HUES64 (cell line): ENCODE results near the gene TRPC4AP.

Experiments used
- H3K27ac ChIP-seq: 2 replicates; pipeline ENCODE4 v1.7.0; 2013; ENCODE audit warnings: low read depth, low read length, inconsistent platforms
- H3K27me3 ChIP-seq: 2 replicates; pipeline ENCODE4 v1.6.1; 2013; ENCODE audit warnings: mild to moderate bottlenecking, low read length; ENCODE audit not compliant: insufficient read depth
- H3K36me3 ChIP-seq: 2 replicates; pipeline ENCODE4 v1.6.1; 2013; ENCODE audit warnings: mild to moderate bottlenecking, low read length; ENCODE audit not compliant: insufficient read depth
- H3K4me1 ChIP-seq: 2 replicates; pipeline ENCODE4 v1.6.1; 2013; ENCODE audit warnings: mild to moderate bottlenecking, low read length, moderate library complexity; ENCODE audit not compliant: insufficient read depth
- H3K4me3 ChIP-seq: 2 replicates; pipeline ENCODE4 v1.5.1; 2013; ENCODE audit warnings: mild to moderate bottlenecking, low read length, moderate library complexity
- H3K9ac ChIP-seq: 2 replicates; pipeline ENCODE4 v1.6.1; 2013; ENCODE audit warnings: mild to moderate bottlenecking, low read depth, low read length
- H3K9me3 ChIP-seq: 2 replicates; pipeline ENCODE4 v1.6.1; 2013; ENCODE audit warnings: low read depth, low read length; ENCODE audit not compliant: insufficient read depth
- WGBS: fragments of 150-250, 120-280 bp; methylation state at CpG from one replicate; pipeline ENCODE4 v1.1.7; 2013; ENCODE audit warnings: missing lambda C conversion rate; 5-methylcytosine and 5-hydroxymethylcytosine counted together

Gene TRPC4AP

DNA sequence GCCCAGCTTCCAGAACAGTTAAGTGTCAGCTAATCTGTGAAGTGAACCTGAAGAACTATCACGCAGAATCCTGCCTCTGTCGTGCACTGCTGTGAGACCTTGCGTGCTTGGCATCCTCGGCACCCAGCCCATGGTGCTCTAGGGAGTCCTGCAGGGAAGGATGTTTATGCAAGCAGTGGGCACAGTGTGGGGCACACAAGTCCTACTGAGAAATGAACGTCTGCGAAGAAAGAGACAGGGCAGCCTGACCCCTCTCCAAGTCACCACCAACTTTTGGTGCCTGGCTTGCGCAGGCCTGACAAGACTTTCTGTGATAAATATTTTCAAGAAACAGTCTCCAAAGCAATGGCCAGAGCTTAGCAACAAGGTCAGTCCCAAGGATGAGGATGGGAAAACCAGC, 69.0 kb downstream of the TRPC4AP start:
- H3K9ac ChIP-seq, result no peak overlapping the region
- H3K9me3 ChIP-seq, result no peaks in the 10 kb centered on the region
- no peak overlapping the region for H3K27ac ChIP-seq
- no peak overlapping the region for H3K4me3 ChIP-seq
- WGBS, result 96% methylated on average over 7 of the region's 7 CpGs
- peaks cover 85% of the 10 kb centered on the region for H3K36me3 ChIP-seq
- H3K27me3 ChIP-seq, result no peaks in the 10 kb centered on the region
- no peaks in the 10 kb centered on the region for H3K4me1 ChIP-seq

DNA sequence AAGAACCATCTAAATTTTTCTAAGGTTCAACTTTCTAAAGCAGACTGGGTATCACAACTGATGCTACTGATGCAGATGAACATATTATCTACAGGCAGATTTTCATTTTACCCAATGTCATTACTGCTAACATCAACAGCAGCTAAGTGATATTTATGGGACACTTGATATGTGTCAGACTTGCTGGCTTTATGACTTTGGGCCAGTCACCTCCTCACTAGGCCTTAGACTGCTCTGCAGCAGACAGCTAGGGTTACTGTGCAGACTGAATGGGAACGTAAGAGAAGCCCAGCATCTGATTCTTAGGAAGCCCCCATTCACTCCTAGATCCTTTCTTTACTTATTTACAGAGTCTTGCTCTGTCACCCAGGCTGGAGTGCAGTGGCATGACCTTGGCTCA, 70.8 kb downstream of the TRPC4AP start:
- no peaks in the 10 kb centered on the region for H3K4me1 ChIP-seq
- no peak overlapping the region for H3K9ac ChIP-seq
- no peak overlapping the region for H3K27ac ChIP-seq
- 100% methylated on average over 1 of the region's 1 CpG for WGBS
- no peaks in the 10 kb centered on the region for H3K9me3 ChIP-seq
- peaks cover 89% of the 10 kb centered on the region for H3K36me3 ChIP-seq
- no peaks in the 10 kb centered on the region for H3K27me3 ChIP-seq
- H3K4me3 ChIP-seq, result no peak overlapping the region

DNA sequence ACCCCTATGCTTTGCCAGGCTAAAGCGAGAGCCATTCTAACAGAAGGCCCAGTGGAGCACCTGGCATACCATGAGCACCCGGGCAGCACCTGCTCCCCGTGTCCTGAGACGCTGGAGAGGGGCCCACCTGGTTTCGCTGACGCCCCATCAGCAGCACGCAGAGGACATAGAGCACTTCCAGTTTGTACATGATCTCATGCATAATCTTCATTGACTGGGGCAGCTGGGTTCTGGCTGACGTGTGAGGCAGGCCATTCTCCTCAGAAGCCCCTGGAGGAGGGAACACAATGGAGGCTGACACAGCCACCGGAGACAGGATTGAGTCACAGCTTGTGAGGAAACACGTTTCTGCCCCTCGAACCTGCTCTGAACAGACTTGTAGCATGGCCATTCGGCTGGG, 71.5 kb downstream of the TRPC4AP start:
- Histone ChIP-seq H3K36me3 (peaks cover 91% of the 10 kb centered on the region), H3K4me1 (no peaks in the 10 kb centered on the region), H3K9ac (no peak overlapping the region), H3K27me3 (no peaks in the 10 kb centered on the region), H3K4me3 (no peak overlapping the region), H3K9me3 (no peaks in the 10 kb centered on the region), H3K27ac (no peak overlapping the region)
- 95% methylated on average over 12 of the region's 12 CpGs for WGBS

DNA sequence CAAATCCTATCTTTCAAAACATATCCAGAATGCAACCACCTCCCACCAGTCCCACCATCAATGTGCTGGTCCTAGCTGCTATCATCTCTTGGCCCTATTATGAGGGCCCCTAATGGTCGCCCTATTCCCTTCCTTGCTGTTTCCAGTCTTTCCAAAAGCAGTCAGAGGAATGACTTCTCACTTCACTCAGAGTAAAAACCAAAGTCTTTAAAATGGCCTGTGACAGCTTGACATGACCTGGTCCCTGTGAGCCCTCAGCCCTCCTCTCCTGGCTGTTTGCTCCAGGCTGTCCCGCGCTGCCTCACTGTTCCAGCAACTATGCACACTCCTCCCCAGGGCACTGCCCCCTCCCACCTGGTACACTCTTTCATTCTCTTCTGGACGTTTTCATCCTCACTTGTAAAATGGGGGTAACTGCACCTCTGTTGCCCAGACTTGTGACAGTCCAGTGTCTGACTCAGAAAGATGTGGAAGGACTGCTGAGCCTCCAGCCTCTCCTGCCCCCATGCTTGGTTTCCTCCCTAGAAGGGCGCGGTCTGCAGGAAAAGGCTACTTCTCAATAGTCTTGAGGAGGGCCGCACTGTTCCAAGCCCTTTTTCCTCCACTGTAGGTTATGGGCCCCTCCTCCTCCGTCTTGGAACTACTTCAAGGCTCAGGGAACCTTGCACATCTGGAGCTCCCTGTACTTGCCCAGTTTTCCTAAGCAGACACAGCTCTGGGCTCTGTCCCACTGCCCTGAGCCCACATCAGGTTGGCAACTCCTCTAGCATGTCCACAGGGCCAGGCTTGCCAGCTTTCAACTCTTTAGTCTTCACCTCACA, 72.3 kb downstream of the TRPC4AP start:
- H3K27me3 ChIP-seq, result no peaks in the 10 kb centered on the region
- no peaks in the 10 kb centered on the region for H3K4me1 ChIP-seq
- H3K27ac ChIP-seq, result no peak overlapping the region
- no peaks in the 10 kb centered on the region for H3K9me3 ChIP-seq
- no peak overlapping the region for H3K4me3 ChIP-seq
- peaks cover 91% of the 10 kb centered on the region for H3K36me3 ChIP-seq
- 94% methylated on average over 8 of the region's 8 CpGs for WGBS
- no peak overlapping the region for H3K9ac ChIP-seq

DNA sequence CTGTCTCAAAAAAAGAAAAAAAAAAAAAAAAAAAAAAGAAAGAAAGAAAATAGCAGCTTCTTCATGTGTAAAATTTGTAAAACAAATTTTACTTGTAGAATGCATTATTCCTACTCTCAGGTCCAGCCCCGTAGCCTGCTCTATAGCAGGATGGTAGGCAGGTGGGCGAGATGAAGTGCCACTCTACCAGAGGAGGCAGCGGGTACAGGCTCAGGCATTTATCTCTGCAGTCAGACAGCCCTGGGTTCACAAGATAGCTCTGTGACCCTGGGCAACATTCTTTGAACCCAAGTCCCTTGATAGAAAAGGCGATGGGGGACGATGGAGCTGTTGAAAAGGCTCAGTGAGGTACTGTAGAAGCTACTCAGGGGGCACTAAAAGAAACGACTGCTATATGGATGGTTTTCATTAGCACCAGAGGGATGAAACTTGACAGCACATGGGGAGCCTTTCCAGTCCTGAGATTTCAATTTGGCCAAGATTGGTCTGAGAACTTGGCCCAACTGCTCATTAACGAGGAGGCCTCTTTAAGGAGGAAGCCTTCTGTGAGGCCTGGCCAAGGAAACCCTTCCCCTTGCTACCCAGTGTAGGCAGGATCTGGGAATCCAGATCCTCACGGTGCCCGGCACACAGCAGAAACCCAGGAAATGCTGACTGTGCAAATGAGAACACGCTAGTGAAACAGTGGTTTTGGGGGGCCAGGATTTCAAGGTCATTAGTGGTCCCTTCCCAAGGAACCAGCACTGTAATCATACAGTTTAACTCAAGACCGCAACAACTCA, 73.8 kb downstream of the TRPC4AP start:
- WGBS, result 94% methylated on average over 11 of the region's 11 CpGs
- no peaks in the 10 kb centered on the region for H3K27me3 ChIP-seq
- H3K36me3 ChIP-seq, result peaks cover 91% of the 10 kb centered on the region
- no peak overlapping the region for H3K9ac ChIP-seq
- H3K9me3 ChIP-seq, result no peaks in the 10 kb centered on the region
- H3K4me1 ChIP-seq, result no peaks in the 10 kb centered on the region
- no peak overlapping the region for H3K27ac ChIP-seq
- H3K4me3 ChIP-seq, result no peak overlapping the region

DNA sequence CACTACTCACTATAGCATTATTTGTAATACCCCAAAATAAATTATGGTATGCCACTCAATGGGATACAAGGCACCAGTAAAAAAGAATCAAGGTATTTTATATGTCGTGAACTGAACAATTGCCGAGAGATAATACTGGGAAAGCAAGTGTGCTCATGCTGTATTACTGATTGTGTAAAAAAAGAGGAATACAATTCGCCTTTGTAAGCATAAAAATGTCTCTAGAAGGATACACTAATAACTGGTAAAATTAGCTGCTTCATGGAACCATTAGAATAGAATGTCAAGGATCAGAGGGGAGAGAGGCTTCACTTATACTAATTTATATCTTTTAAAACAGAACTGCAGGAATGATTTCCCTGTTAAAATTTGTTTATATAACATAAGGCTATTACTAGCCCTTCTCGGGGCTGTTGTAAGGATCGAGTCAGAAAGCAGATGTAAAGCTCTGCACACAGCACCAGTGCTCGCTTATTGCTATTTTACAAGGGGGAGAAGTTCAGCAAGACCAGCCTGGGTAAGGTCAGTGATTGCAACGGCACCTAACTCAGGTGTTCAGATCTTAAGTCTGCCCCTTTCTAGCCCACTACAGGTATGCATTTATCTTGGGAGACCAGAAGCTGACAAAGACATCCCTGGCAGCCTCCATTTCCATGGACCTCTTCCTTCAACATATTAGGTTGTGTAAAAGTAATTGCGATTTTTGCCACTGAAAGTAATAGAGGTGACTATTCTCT, 75.3 kb downstream of the TRPC4AP start:
- no peak overlapping the region for H3K4me3 ChIP-seq
- H3K4me1 ChIP-seq, result no peaks in the 10 kb centered on the region
- no peak overlapping the region for H3K27ac ChIP-seq
- H3K36me3 ChIP-seq, result peaks cover 94% of the 10 kb centered on the region
- 95% methylated on average over 8 of the region's 8 CpGs for WGBS
- H3K9me3 ChIP-seq, result no peaks in the 10 kb centered on the region
- H3K27me3 ChIP-seq, result no peaks in the 10 kb centered on the region
- H3K9ac ChIP-seq, result no peak overlapping the region

DNA sequence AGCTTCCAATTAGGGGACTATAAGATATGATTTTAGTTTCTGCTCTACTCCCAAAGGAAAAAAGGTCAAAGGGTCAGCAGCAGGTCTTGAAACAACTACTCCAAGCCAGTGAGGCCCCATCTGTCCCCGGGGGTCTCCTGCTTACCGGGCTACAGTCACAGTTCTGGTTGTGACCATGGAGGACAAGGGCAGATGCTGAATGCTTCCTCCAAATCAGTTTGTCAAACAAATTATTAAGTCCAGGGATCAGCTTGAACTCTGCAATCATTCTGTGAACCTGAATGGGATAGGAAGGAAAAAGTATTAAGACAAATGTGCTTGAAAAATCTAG, 76.8 kb downstream of the TRPC4AP start:
- H3K4me3 ChIP-seq, result no peak overlapping the region
- no peak overlapping the region for H3K9ac ChIP-seq
- H3K27me3 ChIP-seq, result no peaks in the 10 kb centered on the region
- peaks cover 97% of the 10 kb centered on the region for H3K36me3 ChIP-seq
- WGBS, result 94% methylated on average over 2 of the region's 2 CpGs
- H3K9me3 ChIP-seq, result no peaks in the 10 kb centered on the region
- H3K27ac ChIP-seq, result no peak overlapping the region
- no peaks in the 10 kb centered on the region for H3K4me1 ChIP-seq

DNA sequence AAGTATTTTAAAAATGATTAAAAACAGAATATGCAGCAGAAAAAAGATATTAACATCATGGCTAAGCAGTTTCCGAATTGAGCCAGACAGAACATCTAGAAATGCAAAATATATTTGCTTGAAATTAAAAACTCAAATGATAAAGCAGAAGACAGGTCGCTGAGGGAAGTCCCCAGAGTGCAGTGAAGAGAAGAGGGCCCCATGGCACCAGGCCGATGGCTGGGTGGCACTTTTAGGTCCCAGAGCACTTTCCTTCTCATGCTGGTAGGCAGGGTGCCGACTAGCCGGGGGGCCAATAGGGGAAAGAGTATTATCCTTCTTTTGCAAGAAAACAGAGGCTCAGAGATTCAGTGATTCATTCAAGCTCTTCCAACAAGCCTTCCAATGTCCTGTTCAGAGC, 78.1 kb downstream of the TRPC4AP start:
- H3K4me3 ChIP-seq, result no peak overlapping the region
- H3K4me1 ChIP-seq, result no peaks in the 10 kb centered on the region
- no peaks in the 10 kb centered on the region for H3K27me3 ChIP-seq
- H3K9ac ChIP-seq, result no peak overlapping the region
- H3K36me3 ChIP-seq, result peaks cover 96% of the 10 kb centered on the region
- WGBS, result 95% methylated on average over 5 of the region's 5 CpGs
- H3K27ac ChIP-seq, result no peak overlapping the region
- H3K9me3 ChIP-seq, result no peaks in the 10 kb centered on the region

DNA sequence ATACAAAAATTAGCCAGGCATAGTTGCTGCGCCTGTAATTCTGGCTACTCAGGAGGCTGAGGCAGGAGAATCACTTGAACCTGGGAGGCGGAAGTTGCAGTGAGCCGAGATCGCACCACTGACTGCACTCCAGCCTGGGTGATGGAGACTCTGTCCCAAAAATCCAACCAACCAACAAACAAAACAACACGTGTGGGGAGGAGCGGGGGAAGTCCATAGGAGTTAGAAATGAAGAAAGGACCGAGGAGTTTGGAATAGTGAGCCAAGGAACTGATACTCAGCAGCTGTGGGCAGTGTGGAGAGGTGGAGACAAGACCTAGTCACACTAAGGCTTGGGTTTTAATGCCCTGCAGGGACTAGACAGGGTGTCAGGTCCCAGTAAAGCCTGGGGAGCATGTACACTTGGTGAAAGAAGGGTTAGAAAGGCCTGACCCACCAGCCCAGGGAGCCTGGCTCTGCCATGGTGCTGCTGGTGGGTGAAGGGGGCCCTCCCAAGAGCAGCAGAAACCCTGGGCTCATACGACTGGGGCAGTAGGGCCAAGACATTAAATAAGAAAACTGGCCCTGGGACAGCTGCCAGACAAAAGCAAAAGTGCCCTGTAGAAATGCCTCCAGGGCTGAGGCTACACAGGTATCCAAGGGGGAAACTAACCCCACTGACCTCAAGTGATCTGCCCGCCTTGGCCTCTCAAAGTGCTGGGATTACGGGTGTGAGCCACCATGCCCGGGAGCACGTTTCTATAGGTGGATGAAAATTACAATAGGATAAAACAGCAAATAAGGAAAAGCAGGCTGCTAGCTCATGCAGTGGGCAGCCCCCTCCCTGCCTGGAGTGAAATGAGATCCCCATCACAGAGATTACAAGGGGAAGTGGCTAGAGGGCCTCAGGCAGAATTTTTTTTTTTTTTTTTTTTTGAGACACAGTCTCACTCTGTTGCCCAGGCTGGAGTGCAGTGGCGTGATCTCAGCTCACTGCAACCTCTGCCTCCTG, 78.9 kb downstream of the TRPC4AP start:
- Histone ChIP-seq H3K27ac (no peak overlapping the region), H3K9me3 (no peaks in the 10 kb centered on the region), H3K36me3 (peaks cover 96% of the 10 kb centered on the region), H3K27me3 (no peaks in the 10 kb centered on the region), H3K4me1 (no peaks in the 10 kb centered on the region), H3K9ac (no peak overlapping the region), H3K4me3 (no peak overlapping the region)
- WGBS, result 96% methylated on average over 13 of the region's 13 CpGs

DNA sequence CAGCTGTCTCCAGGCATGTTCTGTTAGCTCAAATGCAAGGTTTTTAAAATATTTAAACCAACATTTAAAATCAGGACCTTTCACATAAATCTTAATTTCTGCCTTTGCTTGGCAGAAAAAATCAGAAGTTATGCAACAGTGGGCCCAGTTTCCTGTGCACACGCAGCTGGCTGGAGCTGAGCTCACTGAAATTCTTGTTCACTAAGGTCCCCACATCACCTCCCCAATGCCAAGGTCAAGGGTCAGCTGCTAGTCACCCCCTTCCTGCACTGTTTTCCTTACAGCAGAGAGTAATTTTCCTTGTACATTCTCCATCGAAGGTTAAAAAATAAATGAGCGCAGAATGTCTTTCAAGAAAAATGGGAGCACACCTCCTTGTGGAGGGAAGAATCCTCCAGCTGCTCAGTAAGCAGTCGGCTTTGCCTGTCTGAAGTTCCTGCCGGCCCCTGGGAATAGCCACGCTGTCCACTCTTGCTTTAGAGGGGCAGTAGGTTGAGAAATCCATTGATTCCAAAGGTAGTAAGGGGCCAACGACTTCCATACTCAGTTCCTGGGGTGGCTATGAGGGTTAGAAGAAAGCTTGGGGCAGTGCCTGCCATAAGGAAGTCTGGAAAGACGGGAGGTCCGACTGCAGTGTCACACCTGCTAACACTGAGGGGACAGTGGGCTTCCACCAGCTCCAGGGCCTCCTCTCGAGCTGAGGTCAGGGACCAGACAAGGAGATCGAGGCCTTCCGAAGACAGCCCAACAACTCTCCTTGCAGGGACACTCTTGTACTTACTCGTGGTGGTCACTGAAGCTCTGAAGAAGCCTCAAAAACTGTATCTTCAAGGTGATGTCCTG, 80.2 kb downstream of the TRPC4AP start:
- H3K27ac ChIP-seq, result no peak overlapping the region
- H3K27me3 ChIP-seq, result no peaks in the 10 kb centered on the region
- no peak overlapping the region for H3K4me3 ChIP-seq
- no peaks in the 10 kb centered on the region for H3K9me3 ChIP-seq
- no peaks in the 10 kb centered on the region for H3K4me1 ChIP-seq
- H3K9ac ChIP-seq, result no peak overlapping the region
- peaks cover 97% of the 10 kb centered on the region for H3K36me3 ChIP-seq
- WGBS, result 95% methylated on average over 13 of the region's 13 CpGs
